ENCODE measurements around the gene PHACTR1.
"Not testable (repeated sequence)": the region's sequence is repeated elsewhere in the genome, so short reads cannot be mapped to it uniquely, and the experiment has no call there.

The PHACTR1 gene

GRCh38 chr6:12749531-12750379 is 33.2 kb downstream of the PHACTR1 start:
- DNase-seq (ENCODE audit: low spot score): no peak

- no peak for DNase-seq (ENCODE audit: low spot score)
Measured at GRCh38 chr6:12750416-12750815, 33.8 kb downstream of the PHACTR1 start.

- peak; percentile 7 for DNase-seq (ENCODE audit: low spot score)
Measured at GRCh38 chr6:12751694-12752325, 35.2 kb downstream of the PHACTR1 start.

- DNase-seq (ENCODE audit: low spot score): no peak
Measured at GRCh38 chr6:12753036-12753435, 36.5 kb downstream of the PHACTR1 start.

GRCh38 chr6:12760226-12760625 is 43.7 kb downstream of the PHACTR1 start:
- no peak for DNase-seq (ENCODE audit: low spot score)

- no peak for DNase-seq (ENCODE audit: low spot score)
Measured at GRCh38 chr6:12760911-12761310, 44.3 kb downstream of the PHACTR1 start.

GRCh38 chr6:12761376-12762115 is 45.0 kb downstream of the PHACTR1 start:
- DNase-seq (ENCODE audit: low spot score): no peak

- DNase-seq (ENCODE audit: low spot score): not testable (repeated sequence)
Measured at GRCh38 chr6:12762731-12763434, 46.3 kb downstream of the PHACTR1 start.

GRCh38 chr6:12766365-12766764 is 49.8 kb downstream of the PHACTR1 start:
- no peak for DNase-seq (ENCODE audit: low spot score)

GRCh38 chr6:12767016-12767415 is 50.4 kb downstream of the PHACTR1 start:
- DNase-seq (ENCODE audit: low spot score): no peak

GRCh38 chr6:12769556-12770256 is 53.1 kb downstream of the PHACTR1 start:
- no peak for DNase-seq (ENCODE audit: low spot score)

GRCh38 chr6:12772416-12772815 is 55.8 kb downstream of the PHACTR1 start:
- DNase-seq (ENCODE audit: low spot score): no peak

GRCh38 chr6:12776291-12776690 is 59.7 kb downstream of the PHACTR1 start:
- DNase-seq (ENCODE audit: low spot score): no peak

GRCh38 chr6:12779772-12780171 is 63.2 kb downstream of the PHACTR1 start:
- no peak for DNase-seq (ENCODE audit: low spot score)

GRCh38 chr6:12782136-12782535 is 65.6 kb downstream of the PHACTR1 start:
- no peak for DNase-seq (ENCODE audit: low spot score)

- DNase-seq (ENCODE audit: low spot score): no peak
Measured at GRCh38 chr6:12785301-12785700, 68.7 kb downstream of the PHACTR1 start.

GRCh38 chr6:12785921-12786320 is 69.4 kb downstream of the PHACTR1 start:
- DNase-seq (ENCODE audit: low spot score): no peak

GRCh38 chr6:12791371-12791770 is 74.8 kb downstream of the PHACTR1 start:
- no peak for DNase-seq (ENCODE audit: low spot score)

- no peak for DNase-seq (ENCODE audit: low spot score)
Measured at GRCh38 chr6:12798326-12798725, 81.8 kb downstream of the PHACTR1 start.

- no peak for DNase-seq (ENCODE audit: low spot score)
Measured at GRCh38 chr6:12800120-12800519, 83.6 kb downstream of the PHACTR1 start.

GRCh38 chr6:12801141-12801540 is 84.6 kb downstream of the PHACTR1 start:
- DNase-seq (ENCODE audit: low spot score): no peak

- no peak for DNase-seq (ENCODE audit: low spot score)
Measured at GRCh38 chr6:12802440-12802839, 85.9 kb downstream of the PHACTR1 start.
